HUES48 (cell line): ENCODE results near the gene TIPIN.

Experiments
- H3K27ac ChIP-seq: one replicate; pipeline ENCODE4 v1.7.0; 2013; ENCODE audit warnings: low read depth, low read length, inconsistent platforms
- H3K27me3 ChIP-seq: 2 replicates; pipeline ENCODE4 v1.6.1; 2013; ENCODE audit warnings: mild to moderate bottlenecking, low read length; ENCODE audit not compliant: control insufficient read depth, insufficient read depth
- H3K36me3 ChIP-seq: 2 replicates; pipeline ENCODE4 v1.6.1; 2013; ENCODE audit warnings: low read length; ENCODE audit not compliant: control insufficient read depth, insufficient read depth
- H3K4me1 ChIP-seq: 2 replicates; pipeline ENCODE4 v1.6.1; 2013; ENCODE audit warnings: mild to moderate bottlenecking, low read length; ENCODE audit not compliant: control insufficient read depth, insufficient read depth
- H3K4me3 ChIP-seq: 2 replicates; pipeline ENCODE4 v1.5.1; 2013; ENCODE audit warnings: mild to moderate bottlenecking, low read depth, low read length
- H3K9ac ChIP-seq: 2 replicates; pipeline ENCODE4 v1.6.1; 2013; ENCODE audit warnings: mild to moderate bottlenecking, low read depth, low read length, moderate library complexity
- H3K9me3 ChIP-seq: 2 replicates; pipeline ENCODE4 v1.6.1; 2013; ENCODE audit warnings: low read length; ENCODE audit not compliant: control insufficient read depth, insufficient read depth

The TIPIN gene, protein sequence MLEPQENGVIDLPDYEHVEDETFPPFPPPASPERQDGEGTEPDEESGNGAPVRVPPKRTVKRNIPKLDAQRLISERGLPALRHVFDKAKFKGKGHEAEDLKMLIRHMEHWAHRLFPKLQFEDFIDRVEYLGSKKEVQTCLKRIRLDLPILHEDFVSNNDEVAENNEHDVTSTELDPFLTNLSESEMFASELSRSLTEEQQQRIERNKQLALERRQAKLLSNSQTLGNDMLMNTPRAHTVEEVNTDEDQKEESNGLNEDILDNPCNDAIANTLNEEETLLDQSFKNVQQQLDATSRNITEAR

DNA sequence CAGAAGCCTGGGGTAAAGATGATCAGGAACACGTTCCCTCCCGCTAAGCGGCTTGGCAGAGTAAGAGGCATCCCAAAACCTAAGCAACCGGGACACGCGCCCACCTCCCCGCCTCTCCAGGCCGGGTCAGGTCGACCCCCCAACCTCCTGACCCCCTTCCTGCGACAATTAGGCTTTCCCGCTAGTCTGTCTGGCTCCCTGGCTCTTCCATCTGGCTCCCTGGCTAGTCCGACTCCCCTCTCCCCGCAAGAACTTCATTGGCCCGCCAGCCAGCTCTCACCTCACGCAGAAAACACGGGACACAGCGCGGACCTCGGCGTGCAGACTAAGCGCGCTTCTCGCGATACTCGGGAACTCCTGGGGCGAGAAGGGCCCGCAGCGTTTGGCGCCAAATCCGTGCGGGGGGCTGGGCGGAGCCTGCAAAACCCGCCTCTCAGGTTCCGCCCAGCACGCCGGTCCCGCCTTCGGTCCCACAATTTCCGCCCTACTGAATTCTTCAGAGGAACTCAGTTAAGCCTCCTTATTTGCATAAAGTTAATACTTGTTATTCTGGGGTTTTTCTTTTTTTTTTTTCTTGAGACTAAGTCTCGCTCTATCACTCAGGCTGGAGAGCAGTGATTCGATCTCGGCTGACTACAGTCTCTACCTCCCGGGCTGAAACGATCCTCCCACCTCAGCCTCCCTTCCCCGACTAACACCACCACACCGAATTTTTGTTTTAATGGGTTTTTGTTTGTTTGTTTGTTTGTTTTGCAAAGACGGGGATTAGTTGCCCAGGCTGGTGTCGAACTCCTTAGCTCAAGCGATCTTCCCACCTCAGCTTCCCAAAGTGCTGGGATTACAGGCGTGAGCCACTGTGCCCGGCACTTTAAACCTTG lies at the start of gene TIPIN:
TIPIN (minus strand) TSS at position 327 of the 878 bp plus-strand sequence. CDS start 3,738 bp downstream, outside the sequence.
- Histone ChIP-seq H3K36me3 (peaks cover 13% of the 10 kb centered on the region), H3K4me3 (peak within 1 kb of the TSS; percentile 97), H3K9me3 (no peaks in the 10 kb centered on the region), H3K9ac (peak within 1 kb of the TSS; percentile 94), H3K27me3 (no peaks in the 10 kb centered on the region), H3K27ac (peak within 1 kb of the TSS; percentile 77), H3K4me1 (0 out of 2 replicates have a peak, but pooled peaks cover 6% of the 10 kb centered on the region)

DNA sequence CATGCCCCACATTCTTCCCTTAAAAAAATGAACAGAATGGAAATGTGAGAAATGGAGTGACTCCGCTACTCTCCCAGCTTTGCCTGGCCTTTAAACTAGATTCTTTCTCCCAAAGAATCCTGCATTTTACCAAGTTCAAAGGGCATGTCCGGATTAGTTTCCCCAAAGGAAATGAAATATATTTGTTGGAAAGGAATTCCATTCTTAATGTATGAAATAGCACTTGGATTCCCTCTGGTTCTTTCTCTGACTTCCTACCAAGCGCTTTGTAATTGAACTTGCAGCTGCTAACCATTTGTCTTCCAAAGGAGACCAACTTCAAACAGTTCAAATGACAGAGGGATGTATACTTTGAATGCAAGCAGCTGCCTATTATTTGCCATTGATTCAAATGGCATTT lies 49.1 kb upstream of the TIPIN start:
- H3K9ac ChIP-seq, result no peak overlapping the region
- H3K27me3 ChIP-seq, result no peaks in the 10 kb centered on the region
- H3K4me3 ChIP-seq, result no peak overlapping the region
- H3K4me1 ChIP-seq, result peaks cover 60% of the 10 kb centered on the region
- no peaks in the 10 kb centered on the region for H3K36me3 ChIP-seq
- no peaks in the 10 kb centered on the region for H3K9me3 ChIP-seq
- peak overlapping the region; percentile 69 for H3K27ac ChIP-seq

GRCh38 chr15:66405007-66405406 lies 48.5 kb upstream of the TIPIN start:
- Histone ChIP-seq H3K4me1 (peaks cover 58% of the 10 kb centered on the region), H3K27me3 (no peaks in the 10 kb centered on the region), H3K4me3 (no peak overlapping the region)

DNA sequence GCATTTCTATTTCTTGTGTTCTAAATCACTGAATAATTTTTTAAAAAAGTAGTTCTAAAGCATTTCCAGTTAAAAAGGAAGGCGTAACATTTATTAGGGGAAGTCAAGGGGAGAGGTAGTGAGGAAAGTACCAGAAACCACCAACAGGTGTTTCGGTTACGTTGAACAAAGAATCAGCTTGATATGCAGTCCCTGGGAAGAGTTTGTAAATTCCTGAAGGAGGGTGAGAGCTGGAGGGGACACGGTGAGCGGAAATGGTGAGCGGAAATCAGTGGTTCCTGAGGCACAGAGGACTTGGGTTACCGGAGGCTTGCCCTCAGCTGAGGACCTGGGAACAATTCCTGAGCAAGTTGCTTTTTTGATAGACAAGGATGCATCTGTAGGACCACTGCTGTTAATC lies 48.0 kb upstream of the TIPIN start:
- Histone ChIP-seq H3K4me3 (0 out of 2 replicates have a peak overlapping the region, but pooled peaks have one; percentile 15), H3K27ac (peak overlapping the region; percentile 77), H3K27me3 (no peaks in the 10 kb centered on the region), H3K36me3 (no peaks in the 10 kb centered on the region), H3K9me3 (no peaks in the 10 kb centered on the region), H3K9ac (0 out of 2 replicates have a peak overlapping the region, but pooled peaks have one; percentile 32), H3K4me1 (peaks cover 56% of the 10 kb centered on the region)

More at GRCh38 chr15:66405007-66405406, 48.5 kb upstream of the TIPIN start:
- H3K36me3 ChIP-seq, result no peaks in the 10 kb centered on the region
- H3K9me3 ChIP-seq, result no peaks in the 10 kb centered on the region
- 0 out of 2 replicates have a peak overlapping the region, but pooled peaks have one; percentile 32 for H3K9ac ChIP-seq
- peak overlapping the region; percentile 69 for H3K27ac ChIP-seq

- peaks cover 52% of the 10 kb centered on the region for H3K4me1 ChIP-seq
- peak overlapping the region; percentile 77 for H3K27ac ChIP-seq
- H3K4me3 ChIP-seq, result 0 out of 2 replicates have a peak overlapping the region, but pooled peaks have one; percentile 15
- H3K9ac ChIP-seq, result peak overlapping the region; percentile 24; the same call in 1 of the 2 replicates
- no peaks in the 10 kb centered on the region for H3K9me3 ChIP-seq
- H3K36me3 ChIP-seq, result 0 out of 2 replicates have a peak, but pooled peaks cover under 1% of the 10 kb centered on the region
- no peaks in the 10 kb centered on the region for H3K27me3 ChIP-seq
Measured at GRCh38 chr15:66404122-66404521, 47.6 kb upstream of the TIPIN start.

GRCh38 chr15:66403323-66403722 lies 46.8 kb upstream of the TIPIN start:
- H3K36me3 ChIP-seq, result 0 out of 2 replicates have a peak, but pooled peaks cover 3% of the 10 kb centered on the region
- H3K4me3 ChIP-seq, result no peak overlapping the region
- no peak overlapping the region for H3K9ac ChIP-seq
- H3K4me1 ChIP-seq, result peaks cover 52% of the 10 kb centered on the region
- peak overlapping the region; percentile 77 for H3K27ac ChIP-seq
- no peaks in the 10 kb centered on the region for H3K9me3 ChIP-seq
- no peaks in the 10 kb centered on the region for H3K27me3 ChIP-seq

- Histone ChIP-seq H3K36me3 (0 out of 2 replicates have a peak, but pooled peaks cover 3% of the 10 kb centered on the region), H3K4me1 (peaks cover 52% of the 10 kb centered on the region), H3K27me3 (no peaks in the 10 kb centered on the region), H3K9ac (no peak overlapping the region), H3K4me3 (no peak overlapping the region), H3K9me3 (no peaks in the 10 kb centered on the region), H3K27ac (peak overlapping the region; percentile 30)
Measured at GRCh38 chr15:66402761-66403284, 46.3 kb upstream of the TIPIN start.

DNA sequence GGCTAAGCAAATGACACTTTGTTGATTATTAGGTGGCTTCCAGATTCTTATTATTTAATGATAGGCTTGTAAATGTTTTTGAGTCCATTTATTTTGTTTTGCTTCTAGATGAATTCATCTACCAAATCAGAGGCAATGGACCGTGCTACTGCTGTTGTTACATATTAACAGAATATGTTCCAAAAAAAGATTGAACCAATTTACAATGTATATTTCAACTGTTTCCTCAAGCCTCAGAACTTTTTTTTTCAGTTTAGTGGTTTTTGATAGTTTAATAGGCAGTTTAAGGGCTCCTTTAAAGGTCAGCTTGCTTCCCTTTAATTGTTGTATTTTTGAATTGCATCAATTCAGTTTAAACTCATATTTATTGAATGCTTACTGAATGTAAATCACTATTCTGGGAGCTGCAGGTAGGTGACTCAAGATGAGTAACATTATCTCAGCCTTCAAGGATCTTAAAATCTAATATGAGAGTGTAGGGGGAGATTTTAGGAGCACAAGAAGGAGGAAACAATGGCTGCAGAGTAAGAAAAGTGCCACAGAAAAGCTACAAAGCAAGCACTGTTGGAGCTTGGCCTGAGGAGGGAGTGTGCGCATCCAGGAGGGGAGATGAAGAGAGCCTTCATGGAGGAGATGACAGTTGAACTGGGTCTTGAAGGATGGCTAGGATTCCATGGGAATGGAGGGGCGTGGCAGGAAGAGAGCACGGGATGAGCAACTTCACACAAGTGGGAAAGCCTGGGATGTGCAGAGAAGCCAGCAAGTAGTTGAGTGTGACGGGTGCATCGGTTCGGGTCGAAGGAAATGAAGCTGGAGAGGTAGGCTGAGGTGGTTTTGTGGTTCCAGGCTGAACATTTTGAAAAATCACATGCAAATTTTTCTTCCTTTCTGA lies 44.9 kb upstream of the TIPIN start:
- no peak overlapping the region for H3K27ac ChIP-seq
- peaks cover 52% of the 10 kb centered on the region for H3K4me1 ChIP-seq
- no peak overlapping the region for H3K4me3 ChIP-seq
- no peak overlapping the region for H3K9ac ChIP-seq
- no peaks in the 10 kb centered on the region for H3K9me3 ChIP-seq
- 0 out of 2 replicates have a peak, but pooled peaks cover 3% of the 10 kb centered on the region for H3K36me3 ChIP-seq
- no peaks in the 10 kb centered on the region for H3K27me3 ChIP-seq

- Histone ChIP-seq H3K4me3 (no peak overlapping the region), H3K27ac (no peak overlapping the region), H3K9me3 (no peaks in the 10 kb centered on the region), H3K9ac (no peak overlapping the region), H3K4me1 (peaks cover 42% of the 10 kb centered on the region), H3K36me3 (0 out of 2 replicates have a peak, but pooled peaks cover 3% of the 10 kb centered on the region), H3K27me3 (no peaks in the 10 kb centered on the region)
Measured at GRCh38 chr15:66400351-66400774, 43.9 kb upstream of the TIPIN start.

- peaks cover 32% of the 10 kb centered on the region for H3K4me1 ChIP-seq
- H3K27me3 ChIP-seq, result no peaks in the 10 kb centered on the region
- H3K9ac ChIP-seq, result no peak overlapping the region
- no peak overlapping the region for H3K27ac ChIP-seq
- H3K4me3 ChIP-seq, result no peak overlapping the region
- H3K36me3 ChIP-seq, result peaks cover 3% of the 10 kb centered on the region; the same call in 1 of the 2 replicates
- H3K9me3 ChIP-seq, result no peaks in the 10 kb centered on the region
Measured at GRCh38 chr15:66399276-66399675, 42.8 kb upstream of the TIPIN start.
